OCI-LY3 (cell line): Measurements from ENCODE around the gene APLF.

Experiments used
- EZH2phosphoT487 ChIP-seq: fragments of 200-600 bp; shearing (Covaris generic); IDR thresholded peaks from 2 replicates; pipeline ENCODE4 v1.6.1; 2018; ENCODE audit warnings: antibody characterized with exemption, mixed run types, low read depth
- TF ChIP-seq, protein P1 (sequence below): fragments of 200-600, 300-600 bp; sonication (generic); IDR thresholded peaks from 2 replicates; pipeline ENCODE4 v1.5.1; 2014; ENCODE audit warnings: antibody characterized with exemption, low read length, low read depth

DNA sequence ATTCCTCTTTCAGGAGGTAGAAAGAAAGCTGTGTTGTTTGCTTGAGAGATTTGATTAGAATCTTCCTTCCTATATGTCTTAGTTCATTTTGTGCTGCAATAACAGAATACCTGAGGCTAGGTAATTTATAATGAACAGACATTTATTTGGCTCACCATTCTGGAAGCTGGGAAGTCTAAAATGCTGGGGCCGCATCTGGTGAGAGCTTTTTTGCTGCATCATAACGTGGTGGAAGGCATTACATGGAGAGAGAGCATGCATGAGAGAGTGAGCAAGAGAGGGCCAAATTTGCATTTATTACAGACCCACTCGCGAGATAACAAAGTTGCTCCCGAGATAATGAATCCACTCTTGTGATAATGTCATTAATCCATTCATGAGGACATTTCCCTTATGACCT lies 34.4 kb downstream of the APLF start:
- TF ChIP-seq, protein P1, sequence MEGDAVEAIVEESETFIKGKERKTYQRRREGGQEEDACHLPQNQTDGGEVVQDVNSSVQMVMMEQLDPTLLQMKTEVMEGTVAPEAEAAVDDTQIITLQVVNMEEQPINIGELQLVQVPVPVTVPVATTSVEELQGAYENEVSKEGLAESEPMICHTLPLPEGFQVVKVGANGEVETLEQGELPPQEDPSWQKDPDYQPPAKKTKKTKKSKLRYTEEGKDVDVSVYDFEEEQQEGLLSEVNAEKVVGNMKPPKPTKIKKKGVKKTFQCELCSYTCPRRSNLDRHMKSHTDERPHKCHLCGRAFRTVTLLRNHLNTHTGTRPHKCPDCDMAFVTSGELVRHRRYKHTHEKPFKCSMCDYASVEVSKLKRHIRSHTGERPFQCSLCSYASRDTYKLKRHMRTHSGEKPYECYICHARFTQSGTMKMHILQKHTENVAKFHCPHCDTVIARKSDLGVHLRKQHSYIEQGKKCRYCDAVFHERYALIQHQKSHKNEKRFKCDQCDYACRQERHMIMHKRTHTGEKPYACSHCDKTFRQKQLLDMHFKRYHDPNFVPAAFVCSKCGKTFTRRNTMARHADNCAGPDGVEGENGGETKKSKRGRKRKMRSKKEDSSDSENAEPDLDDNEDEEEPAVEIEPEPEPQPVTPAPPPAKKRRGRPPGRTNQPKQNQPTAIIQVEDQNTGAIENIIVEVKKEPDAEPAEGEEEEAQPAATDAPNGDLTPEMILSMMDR: no peak
- no peak for TF ChIP-seq EZH2phosphoT487
